PC-3 (cell line): ENCODE measurements around the gene KCNJ5. TPM values are rescaled to one million over a fixed set of nuclear protein-coding genes. Genes with fewer than 3 reads are reported as not detected.

ENCODE experiments used
- ATAC-seq: fragments of 200-7000 bp; cut with Tn5 transposase; 2 replicates; pipeline ENCODE4 v1.9.1; 2020; ENCODE audit warnings: mild to moderate bottlenecking, moderate library complexity
- BruUV-seq: library from RNA; stranded (reverse); fragments of 400-500 nt; replicated peaks from 2 replicates; lab custom pipeline; 2021; lab: Mats Ljungman, UMichigan
- CTCF ChIA-PET: fragments of 300-600 bp; sonication (Branson Sonifier 250); formaldehyde crosslinking; loops from one replicate; lab custom pipeline; 2022; ENCODE audit warnings: antibody characterized with exemption; lab: Charles Lee
- POLR2A ChIA-PET: fragments of 300-600 bp; sonication (Branson Sonifier 250); formaldehyde crosslinking; loops from one replicate; lab custom pipeline; 2022; ENCODE audit warnings: antibody characterized with exemption; ENCODE audit not compliant: unreplicated experiment; lab: Charles Lee
- DNase-seq: peaks from one replicate; pipeline ENCODE4 v3.0.0-alpha.2; 2015
- H2AFZ ChIP-seq: fragments of 300-600 bp; sonication (generic); 2 replicates; pipeline ENCODE4 v1.6.0; 2016; ENCODE audit warnings: antibody characterized with exemption, low read length
- H3F3A ChIP-seq: fragments of 300-600 bp; sonication (generic); one replicate; pipeline ENCODE4 v1.6.0; 2017; ENCODE audit warnings: antibody characterized with exemption, low read length, control low read depth, mild to moderate bottlenecking; ENCODE audit not compliant: unreplicated experiment
- H3K27ac ChIP-seq: fragments of 300-600 bp; sonication (generic); 2 replicates; pipeline ENCODE4 v1.5.1; 2016; ENCODE audit warnings: mild to moderate bottlenecking, low read length
- H3K27me3 ChIP-seq: fragments of 300-600 bp; sonication (generic); 2 replicates; pipeline ENCODE4 v1.6.1; 2016; ENCODE audit warnings: low read length, mixed read lengths
- H3K36me3 ChIP-seq: fragments of 300-600 bp; sonication (generic); 2 replicates; pipeline ENCODE4 v1.6.1; 2016; ENCODE audit warnings: low read depth, mixed run types, low read length, mixed read lengths
- H3K4me1 ChIP-seq: fragments of 300-600 bp; sonication (generic); 2 replicates; pipeline ENCODE4 v1.5.1; 2016; ENCODE audit warnings: low read length; ENCODE audit not compliant: insufficient read depth
- H3K4me2 ChIP-seq: fragments of 300-600 bp; sonication (generic); 2 replicates; pipeline ENCODE4 v1.6.0; 2016; ENCODE audit warnings: low read length
- H3K4me3 ChIP-seq: fragments of 300-600 bp; sonication (generic); 2 replicates; pipeline ENCODE4 v1.5.1; 2016; ENCODE audit warnings: mild to moderate bottlenecking, low read length, mixed read lengths
- H3K79me2 ChIP-seq: fragments of 300-600 bp; sonication (generic); 2 replicates; pipeline ENCODE4 v1.6.1; 2017; ENCODE audit warnings: low read length, mixed read lengths
- H3K9ac ChIP-seq: fragments of 300-600 bp; sonication (generic); 2 replicates; pipeline ENCODE4 v1.6.0; 2016; ENCODE audit warnings: mild to moderate bottlenecking, low read length
- H3K9me2 ChIP-seq: fragments of 300-600 bp; sonication (generic); replicated peaks from 2 replicates; pipeline ENCODE4 v1.6.1; 2016; ENCODE audit warnings: mixed run types, low read length, mixed read lengths
- H3K9me3 ChIP-seq: fragments of 300-600 bp; sonication (generic); 2 replicates; pipeline ENCODE4 v1.6.1; 2016; ENCODE audit warnings: low read length, mixed read lengths
- H4K20me1 ChIP-seq: fragments of 300-600 bp; sonication (generic); 2 replicates; pipeline ENCODE4 v1.6.1; 2016; ENCODE audit warnings: low read length, mixed read lengths
- CTCF ChIP-seq: fragments of 300-600 bp; sonication (generic); conservative IDR thresholded peaks from 2 replicates; pipeline ENCODE4 v1.5.1; 2017; ENCODE audit warnings: antibody characterized with exemption, low read depth, mild to moderate bottlenecking, low read length
- EZH2 ChIP-seq: fragments of 300-600 bp; sonication (generic); IDR thresholded peaks from one replicate; pipeline ENCODE4 v1.6.1; 2017; ENCODE audit warnings: antibody characterized with exemption, mild to moderate bottlenecking, low read length; ENCODE audit not compliant: unreplicated experiment
- EZH2phosphoT487 ChIP-seq: fragments of 300-600 bp; sonication (generic); IDR thresholded peaks from 2 replicates; pipeline ENCODE4 v1.6.1; 2018; ENCODE audit warnings: mild to moderate bottlenecking, antibody characterized with exemption, low read length, borderline replicate concordance
- intact Hi-C: fragments of 100-400 bp; cut with micrococcal nuclease; formaldehyde crosslinking; loops from 2 replicates; pipeline ENCODE4 v1.9.0; 2023
- total RNA-seq: library from RNA; depleted of rRNA; stranded (reverse); fragments of >200 nt; gene quantifications from 2 replicates; pipeline ENCODE4 v1.2.3, GENCODE V29; 2014

The KCNJ5 gene
- total RNA-seq, 1 experiment from 2014 or later, result not detected

GRCh38 chr11:128921793-128922192, 30.6 kb downstream of the KCNJ5 start:
- ATAC-seq, result no peak
- intact Hi-C loops, result no loop called here
- no TSS peak for BruUV-seq
- H3K27me3 ChIP-seq, result peaks cover 19% of the 10 kb centered on the region
- H3F3A ChIP-seq, result no peaks in the 10 kb centered on the region
- CTCF ChIA-PET, result no interaction called here
- no peak overlapping the region for H3K4me2 ChIP-seq
- POLR2A ChIA-PET, result no interaction called here
- no peak overlapping the region for H3K4me3 ChIP-seq
- H3K9ac ChIP-seq, result no peak overlapping the region
- no peaks in the 10 kb centered on the region for H3K9me3 ChIP-seq
- DNase-seq, result no peak
- 0 out of 2 replicates have a peak, but pooled peaks cover 6% of the 10 kb centered on the region for H3K4me1 ChIP-seq
- H2AFZ ChIP-seq, result no peak overlapping the region
- H3K36me3 ChIP-seq, result no peaks in the 10 kb centered on the region
- H3K79me2 ChIP-seq, result no peaks in the 10 kb centered on the region
- no peaks in the 10 kb centered on the region for H4K20me1 ChIP-seq
- TF ChIP-seq CTCF, result no peak
- TF ChIP-seq EZH2, result no peak
- TF ChIP-seq EZH2phosphoT487, result no peak
- H3K27ac ChIP-seq, result no peak overlapping the region
- no peaks in the 10 kb centered on the region for H3K9me2 ChIP-seq

- TF ChIP-seq EZH2 (no peak), EZH2phosphoT487 (no peak), CTCF (no peak)
- Histone ChIP-seq H3F3A (no peaks in the 10 kb centered on the region), H3K4me2 (no peak overlapping the region), H3K9ac (no peak overlapping the region), H3K9me2 (no peaks in the 10 kb centered on the region), H3K4me3 (no peak overlapping the region), H3K36me3 (no peaks in the 10 kb centered on the region), H3K27ac (no peak overlapping the region), H4K20me1 (no peaks in the 10 kb centered on the region), H3K27me3 (peaks cover 19% of the 10 kb centered on the region), H2AFZ (no peak overlapping the region), H3K4me1 (0 out of 2 replicates have a peak, but pooled peaks cover 6% of the 10 kb centered on the region), H3K79me2 (no peaks in the 10 kb centered on the region), H3K9me3 (no peaks in the 10 kb centered on the region)
- ATAC-seq (no peak), DNase-seq (no peak)
- POLR2A ChIA-PET, result no interaction called here
- intact Hi-C loops, result no loop called here
- BruUV-seq, result no TSS peak
- CTCF ChIA-PET, result no interaction called here
Measured at GRCh38 chr11:128924104-128924503, 32.9 kb downstream of the KCNJ5 start.

- Histone ChIP-seq H3K9ac (no peak overlapping the region), H3K79me2 (no peaks in the 10 kb centered on the region), H3K9me2 (no peaks in the 10 kb centered on the region), H3K4me1 (0 out of 2 replicates have a peak, but pooled peaks cover 6% of the 10 kb centered on the region), H3K4me3 (no peak overlapping the region), H3K36me3 (no peaks in the 10 kb centered on the region), H3K27me3 (peaks cover 18% of the 10 kb centered on the region), H2AFZ (no peak overlapping the region), H3K27ac (no peak overlapping the region), H3K4me2 (no peak overlapping the region), H3F3A (no peaks in the 10 kb centered on the region), H3K9me3 (no peaks in the 10 kb centered on the region), H4K20me1 (no peaks in the 10 kb centered on the region)
- no TSS peak for BruUV-seq
- no peak for DNase-seq
- ATAC-seq, result no peak
- TF ChIP-seq EZH2phosphoT487 (no peak), EZH2 (no peak), CTCF (no peak)
- ChIA-PET CTCF (no interaction called here), POLR2A (no interaction called here)
- intact Hi-C loops, result no loop called here
Measured at GRCh38 chr11:128924510-128925249, 33.5 kb downstream of the KCNJ5 start.
